HG03378 (cell line): ENCODE data around the gene CPLX1.
"Not testable (repeated sequence)": the region's sequence is repeated elsewhere in the genome, so short reads cannot be mapped to it uniquely, and the experiment has no call there.

Source experiments
- ATAC-seq: cut with Tn5 transposase; IDR thresholded peaks from one replicate; pipeline ENCODE4 v1.9.1; 2021; ENCODE audit warnings: mild to moderate bottlenecking, moderate library complexity; ENCODE audit not compliant: unreplicated experiment

The CPLX1 gene

DNA sequence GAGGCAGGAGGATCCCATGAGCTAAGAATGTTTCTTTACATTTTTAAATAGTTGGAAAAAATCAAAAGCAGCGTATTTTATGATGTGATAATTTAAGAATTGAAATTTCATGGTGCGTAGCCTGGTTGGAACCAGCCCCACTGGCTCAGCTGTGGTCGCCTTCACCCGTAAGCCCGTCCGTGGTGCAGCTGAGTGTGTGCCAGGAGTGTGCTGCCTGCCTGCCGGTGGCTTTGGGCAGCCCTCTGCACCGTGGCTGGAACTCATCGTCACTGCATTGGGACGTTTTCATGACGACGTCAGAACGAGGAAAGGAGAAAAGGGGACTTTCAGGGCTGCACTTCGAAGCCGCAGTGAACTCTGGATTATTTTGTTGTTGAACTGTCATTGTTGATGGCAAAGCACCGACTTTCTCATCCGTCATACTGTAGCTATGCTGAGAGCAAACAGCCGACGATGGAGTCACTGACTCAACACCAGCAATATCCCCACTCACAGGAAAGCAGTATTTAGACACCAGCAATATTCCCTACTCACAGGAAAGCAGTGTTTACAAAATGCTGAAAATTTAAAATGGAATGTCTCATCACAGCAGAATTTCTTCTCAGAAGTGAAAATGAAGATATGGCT lies 85.2 kb downstream of the CPLX1 start:
- ATAC-seq, result no peak

DNA sequence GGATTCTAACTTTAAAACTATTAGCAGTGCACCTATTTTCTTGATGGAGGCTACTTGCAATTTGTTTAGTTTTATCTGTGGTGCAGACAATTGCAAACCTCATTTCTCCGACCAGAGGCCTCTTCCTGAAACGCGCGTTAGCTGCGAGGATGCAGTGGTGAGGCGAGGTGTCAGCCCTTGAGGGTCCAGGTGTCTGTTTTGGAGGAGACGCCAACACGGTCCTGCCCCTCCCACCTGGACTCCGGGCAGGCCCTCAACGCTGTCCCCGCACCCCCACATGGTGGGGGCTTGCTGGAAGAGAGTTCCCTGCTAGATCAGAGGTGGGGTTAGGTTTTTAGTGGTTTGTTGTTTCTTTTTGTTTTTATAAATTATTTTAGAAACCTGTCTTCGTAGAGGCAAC lies 85.9 kb downstream of the CPLX1 start:
- ATAC-seq, result no peak

DNA sequence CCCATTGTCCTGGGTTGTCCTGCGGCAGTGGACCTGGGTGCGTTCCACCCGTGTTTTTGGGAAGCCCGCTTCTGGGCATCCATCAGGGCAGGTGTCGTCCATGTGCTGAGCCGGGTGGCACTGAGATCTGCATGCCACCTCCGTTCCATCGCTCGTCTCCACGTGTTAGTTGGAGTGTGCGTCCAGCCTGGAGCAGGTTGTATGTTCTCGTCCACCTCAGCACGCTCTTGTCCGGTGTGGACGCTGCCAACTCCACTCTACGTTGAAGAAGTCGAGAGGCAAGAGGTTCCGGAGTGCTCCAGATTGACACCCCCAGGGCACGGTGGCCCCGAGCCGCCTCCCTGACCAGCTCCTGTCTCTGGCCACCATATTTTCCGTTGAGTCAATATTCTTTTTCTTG lies 86.4 kb downstream of the CPLX1 start:
- no peak for ATAC-seq

DNA sequence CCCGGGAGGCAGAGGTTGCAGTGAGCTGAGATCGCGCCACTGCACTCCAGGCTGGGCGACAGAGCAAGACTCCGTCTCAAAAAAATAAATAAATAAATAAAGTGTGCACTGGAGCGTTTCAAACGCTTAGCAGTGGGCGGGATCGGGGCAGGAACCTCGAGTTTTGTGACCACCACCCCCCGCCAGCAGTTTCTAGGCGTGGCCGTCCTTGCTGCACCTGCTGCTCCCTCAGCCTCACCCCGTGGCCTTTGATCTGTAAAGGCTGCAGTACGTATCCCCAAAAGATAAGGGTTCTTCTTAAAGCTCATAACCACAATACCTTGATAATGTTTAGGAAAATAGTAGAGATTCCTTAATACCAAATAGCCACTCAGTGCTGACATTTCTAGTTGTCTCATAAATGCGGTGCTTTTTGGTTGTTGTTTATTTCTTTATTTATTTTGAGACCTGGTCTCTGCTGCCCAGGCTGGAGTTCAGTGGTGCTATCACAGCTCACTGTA lies 87.1 kb downstream of the CPLX1 start:
- ATAC-seq, result no peak

DNA sequence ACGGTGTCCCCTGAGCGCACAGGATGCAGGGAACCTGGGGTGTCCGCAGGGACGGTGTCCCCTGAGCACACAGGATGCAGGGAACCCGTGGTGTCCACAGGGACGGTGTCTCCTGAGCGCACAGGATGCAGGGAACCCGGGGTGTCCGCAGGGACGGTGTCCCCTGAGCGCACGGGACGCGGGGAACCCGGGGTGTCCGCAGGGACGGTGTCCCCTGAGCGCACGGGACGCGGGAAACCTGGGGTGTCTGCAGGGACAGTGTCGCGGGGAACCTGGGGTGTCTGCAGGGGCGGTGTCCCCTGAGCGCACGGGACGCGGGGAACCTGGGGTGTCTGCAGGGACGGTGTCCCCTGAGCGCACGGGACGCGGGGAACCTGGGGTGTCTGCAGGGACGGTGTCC lies 89.4 kb downstream of the CPLX1 start:
- not testable (repeated sequence) for ATAC-seq

DNA sequence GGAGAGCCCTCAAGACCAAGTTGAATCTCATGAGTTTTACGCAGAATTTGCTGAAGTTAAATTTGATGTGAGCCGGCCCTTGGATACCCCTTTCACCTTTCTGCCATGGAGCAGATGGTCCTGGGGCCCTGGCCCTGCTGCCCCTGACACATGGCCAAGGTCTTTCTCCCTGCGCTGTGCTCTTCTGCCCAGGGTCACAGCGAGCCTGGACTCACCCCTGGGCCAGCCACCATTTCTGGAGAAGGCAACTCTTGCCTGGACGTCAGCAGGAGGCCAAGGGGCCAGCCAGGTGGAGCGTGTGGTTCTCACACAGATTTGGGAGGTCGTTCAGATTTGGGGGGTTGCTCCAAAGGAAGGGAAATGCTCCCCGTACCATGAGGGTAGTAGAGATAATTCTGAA lies 90.3 kb downstream of the CPLX1 start:
- ATAC-seq, result no peak
